Activated T-helper 1 cell treated with Interleukin-2 at 50 U/mL for 16 hours (primary cell): ENCODE results near the gene PRR15L.
"Not testable (repeated sequence)": the region's sequence is repeated elsewhere in the genome, so short reads cannot be mapped to it uniquely, and the experiment has no call there.

Source experiments
- DNase-seq: peaks from one replicate; pipeline ENCODE4 v3.0.0-alpha.2; 2020; ENCODE audit warnings: low read depth

The PRR15L gene

DNA sequence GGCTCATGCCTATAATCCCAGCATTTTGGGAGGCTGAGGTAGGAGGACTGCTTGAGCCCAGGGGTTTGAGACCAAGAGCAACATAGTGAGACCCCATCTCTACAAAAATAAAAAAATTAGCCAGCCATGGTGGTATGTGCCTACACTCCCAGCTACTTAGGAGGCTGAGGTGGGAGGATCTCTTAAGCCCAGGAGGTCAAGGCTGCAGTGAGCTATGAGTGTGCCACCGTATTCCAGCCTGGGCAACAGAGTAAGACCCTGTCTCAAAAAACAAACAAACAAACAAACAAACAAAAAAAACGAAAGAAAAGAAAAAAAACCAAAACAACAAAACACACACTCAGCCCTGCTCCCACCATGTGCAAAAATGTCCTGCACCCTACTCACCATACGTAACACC is 22.2 kb downstream of the PRR15L start:
- DNase-seq, result not testable (repeated sequence)

DNA sequence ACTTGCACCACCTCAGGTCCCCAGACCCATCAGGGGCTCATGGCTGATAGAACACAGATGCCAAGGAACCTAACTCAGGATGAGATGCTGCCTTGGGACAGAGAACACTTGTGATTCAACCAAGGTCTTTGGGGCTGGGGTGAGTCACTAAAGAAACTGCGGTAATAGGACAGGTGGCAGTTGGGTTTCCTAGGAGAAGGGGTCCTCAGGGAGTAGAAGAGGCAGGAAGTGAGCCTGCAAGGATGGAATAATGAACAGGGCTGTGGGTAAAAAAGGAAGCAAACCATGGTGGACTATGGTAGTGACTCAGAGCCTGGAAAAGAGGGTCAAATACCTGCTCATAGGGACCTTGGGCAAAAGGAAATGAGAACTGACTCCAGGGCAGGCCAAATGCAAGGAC is 22.8 kb downstream of the PRR15L start:
- no peak for DNase-seq

DNA sequence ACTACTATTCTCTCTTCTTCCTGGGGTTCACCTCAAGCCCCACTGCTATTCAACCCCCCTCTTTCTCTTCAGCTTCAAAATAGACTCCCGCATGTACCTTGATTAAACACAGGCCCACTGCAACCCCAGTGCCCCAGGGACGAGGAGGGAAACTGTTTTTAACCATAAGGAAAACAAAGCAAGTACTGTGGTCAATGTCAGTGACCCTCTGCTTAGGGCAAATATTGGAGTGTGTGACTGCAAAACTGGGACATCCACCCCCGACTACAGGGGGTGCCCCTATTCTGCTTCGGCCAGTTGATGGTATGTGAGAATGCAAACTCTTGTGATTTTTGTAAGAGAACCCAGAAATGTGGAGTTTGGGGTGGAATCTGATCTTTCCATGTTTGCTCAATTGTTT is 25.8 kb downstream of the PRR15L start:
- no peak for DNase-seq

DNA sequence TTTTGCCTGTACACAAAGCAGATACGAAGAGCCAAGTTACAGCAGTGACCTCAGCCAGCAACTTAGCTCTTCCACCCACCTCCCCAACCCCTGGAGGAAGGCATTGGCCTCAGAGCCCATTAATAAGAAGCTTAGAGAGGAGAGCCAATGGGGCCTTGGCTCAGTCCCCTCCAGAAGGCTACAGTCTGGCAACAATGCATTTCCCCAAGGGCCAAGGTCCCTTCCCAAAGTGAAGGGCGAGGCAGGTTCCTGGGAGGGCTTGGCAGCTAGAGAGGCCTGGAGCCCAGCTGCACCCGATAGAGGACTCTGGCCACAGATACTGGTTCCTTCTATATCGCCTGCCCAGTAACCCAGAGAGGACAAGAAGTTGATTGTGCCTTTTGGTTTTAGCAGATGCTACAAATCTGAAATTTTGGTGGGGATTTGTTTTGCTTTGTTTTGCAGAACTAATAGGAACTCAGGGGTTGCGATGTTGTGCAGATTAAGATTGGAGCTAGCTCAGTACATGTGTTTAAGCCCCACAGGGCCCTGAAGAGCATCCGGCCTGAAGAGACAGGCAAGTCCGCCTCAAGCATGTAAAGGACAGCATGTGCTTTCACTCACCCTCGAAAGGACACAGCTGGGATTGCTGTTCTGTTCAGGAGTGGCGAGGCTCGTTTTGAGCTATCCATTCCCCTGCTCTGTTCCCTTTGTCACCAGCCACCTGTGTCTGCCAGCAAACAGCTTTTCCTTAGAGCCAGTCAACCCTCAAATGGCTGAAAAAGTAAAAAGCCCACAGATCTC is 28.3 kb downstream of the PRR15L start:
- DNase-seq, result no peak

DNA sequence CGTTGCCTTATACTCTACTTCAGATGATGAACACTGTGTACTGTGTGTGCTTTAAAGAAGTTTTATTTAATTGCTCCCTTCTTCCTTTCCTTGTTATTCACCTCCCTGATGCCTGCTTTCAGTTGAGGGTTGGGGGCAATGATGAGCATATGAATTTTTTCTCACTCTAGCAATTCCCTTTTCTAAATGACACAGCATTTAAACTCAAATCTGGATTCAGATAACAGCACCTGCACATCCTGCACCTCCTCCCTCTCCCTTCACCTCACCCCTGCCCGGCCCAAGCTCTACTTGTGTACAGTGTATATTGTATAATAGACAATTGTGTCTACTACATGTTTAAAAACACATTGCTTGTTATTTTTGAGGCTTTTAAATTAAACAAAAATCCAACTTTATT is 29.3 kb downstream of the PRR15L start:
- no peak for DNase-seq

DNA sequence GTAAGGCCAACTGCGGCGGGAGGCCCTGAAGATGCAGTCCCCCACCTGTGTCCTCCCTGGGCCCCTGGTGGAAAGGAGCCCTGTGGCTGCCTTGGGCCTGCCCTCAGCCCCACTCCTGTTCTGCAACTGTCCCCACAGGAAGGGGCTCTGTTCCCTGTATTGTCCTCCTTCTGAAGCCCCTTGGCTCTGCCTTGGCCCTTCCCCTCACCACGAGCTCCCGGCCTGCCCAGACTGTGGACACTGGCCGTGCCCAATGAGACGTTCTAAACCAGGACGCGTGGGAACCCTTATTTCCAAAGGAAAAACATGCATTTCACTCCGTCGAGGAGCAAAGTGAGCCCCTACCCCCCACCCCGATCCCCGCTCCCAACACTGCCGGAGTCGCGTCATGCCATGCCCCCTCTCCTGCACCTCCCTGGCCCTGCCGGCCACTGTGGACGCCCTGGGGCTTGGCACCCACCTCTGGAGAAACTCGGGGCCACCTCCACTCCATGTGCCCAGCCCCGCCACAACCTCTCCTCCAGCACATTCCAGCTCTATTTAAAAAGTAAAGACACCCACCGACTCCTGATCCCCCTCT is 29.8 kb downstream of the PRR15L start:
- no peak for DNase-seq

DNA sequence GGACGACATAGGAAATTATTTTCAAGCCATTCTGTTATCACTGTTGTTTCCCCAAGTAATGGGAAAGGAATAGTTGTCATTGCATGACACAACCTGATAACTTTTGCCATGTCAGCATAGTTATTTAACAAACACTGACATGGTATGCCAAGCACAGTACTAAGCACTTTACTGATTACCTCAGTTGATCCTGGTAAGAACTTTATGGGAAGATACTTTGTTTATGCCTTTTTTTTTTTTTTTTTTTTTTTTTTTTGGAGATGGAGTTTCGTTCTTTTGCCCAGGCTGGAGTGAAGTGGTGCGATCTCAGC is 32.0 kb downstream of the PRR15L start:
- no peak for DNase-seq

DNA sequence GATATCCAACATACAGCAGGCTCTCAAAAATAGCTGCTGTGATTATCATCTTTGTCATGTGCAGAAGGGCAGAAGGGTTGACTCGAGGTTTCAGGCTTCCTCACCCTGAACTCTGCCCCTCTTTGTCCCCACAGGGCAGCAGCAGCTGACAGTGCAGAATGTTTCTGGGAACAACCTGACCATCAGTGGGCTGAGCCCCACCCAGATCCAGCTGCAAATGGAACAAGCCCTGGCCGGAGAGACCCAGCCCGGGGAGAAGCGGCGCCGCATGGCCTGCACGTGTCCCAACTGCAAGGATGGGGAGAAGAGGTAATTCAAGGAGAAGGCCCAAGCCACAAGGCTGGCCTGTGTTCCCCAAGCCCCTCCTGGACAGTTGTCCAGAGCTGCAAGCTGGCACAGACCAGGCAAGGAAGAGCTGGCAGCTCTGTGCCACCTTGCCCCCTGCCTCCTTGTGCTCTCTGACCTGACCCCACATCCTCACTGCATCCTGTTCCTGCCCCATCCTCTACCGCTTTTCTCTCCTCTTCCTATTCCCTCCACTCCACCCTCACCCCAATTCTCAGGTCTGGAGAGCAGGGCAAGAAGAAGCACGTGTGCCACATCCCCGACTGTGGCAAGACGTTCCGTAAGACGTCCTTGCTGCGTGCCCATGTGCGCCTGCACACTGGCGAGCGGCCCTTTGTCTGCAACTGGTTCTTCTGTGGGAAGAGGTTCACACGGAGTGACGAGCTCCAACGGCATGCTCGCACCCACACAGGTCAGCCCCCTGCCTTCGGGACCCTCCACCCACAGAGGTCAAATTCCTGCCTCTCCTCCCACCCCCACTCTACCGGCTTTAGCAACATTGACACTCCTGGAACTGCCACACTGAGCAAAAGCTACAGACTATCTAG is 32.7 kb downstream of the PRR15L start:
- no peak for DNase-seq

DNA sequence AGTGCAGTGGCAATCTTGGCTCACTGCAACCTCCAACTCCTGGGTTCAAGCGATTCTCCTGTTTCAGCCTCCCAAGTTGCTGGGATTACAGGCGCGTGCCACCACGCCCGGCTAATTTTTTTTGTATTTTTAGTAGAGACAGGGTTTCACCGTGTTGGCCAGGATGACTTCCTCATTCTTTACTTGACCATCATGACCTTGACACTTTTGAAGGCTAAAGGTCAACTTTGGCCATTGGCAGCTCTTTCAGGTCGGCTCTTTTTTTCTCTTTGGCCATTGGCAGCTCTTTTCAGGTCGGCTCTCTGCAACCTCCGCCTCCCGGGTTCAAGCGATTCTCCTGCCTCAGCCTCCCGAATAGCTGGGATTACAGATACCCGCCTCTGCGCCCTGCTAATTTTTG is 37.8 kb downstream of the PRR15L start:
- DNase-seq, result not testable (repeated sequence)

DNA sequence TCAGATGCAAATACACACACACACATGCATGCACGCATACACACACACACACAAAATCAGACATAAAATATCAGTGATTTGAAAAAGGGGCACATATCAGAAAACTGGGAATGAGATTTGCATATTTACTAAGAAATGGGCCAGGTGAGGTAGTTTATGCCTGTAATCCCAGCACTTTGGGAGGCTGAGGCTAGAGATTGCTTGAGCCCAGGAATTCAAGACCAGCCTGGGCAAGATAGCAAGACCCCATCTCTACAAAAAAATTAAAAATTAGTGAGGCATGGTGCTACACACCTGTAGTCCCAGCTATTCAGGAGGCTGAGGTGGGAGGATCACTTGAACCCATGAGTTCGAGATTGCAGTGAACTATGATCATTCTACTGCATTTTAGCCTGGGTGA is 38.7 kb downstream of the PRR15L start:
- DNase-seq, result no peak

DNA sequence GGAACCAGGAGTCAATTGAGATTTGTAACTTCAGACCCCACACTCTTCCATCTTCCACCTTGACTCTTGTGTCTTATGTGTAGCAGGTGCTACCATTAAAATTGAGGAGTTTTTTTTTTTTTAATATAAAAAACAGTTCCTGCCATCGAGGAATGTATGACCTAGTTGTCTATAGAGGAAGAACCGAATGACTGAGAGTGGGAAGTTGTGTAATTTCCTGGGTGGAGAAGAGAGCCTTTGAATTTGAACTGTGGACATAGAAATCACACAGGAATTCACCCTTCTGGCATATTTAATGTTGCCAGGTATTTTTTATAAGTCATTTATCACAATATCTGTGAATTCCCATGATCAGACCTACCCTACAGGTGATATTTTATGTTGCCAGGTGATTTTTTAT is 39.7 kb downstream of the PRR15L start:
- DNase-seq, result no peak

DNA sequence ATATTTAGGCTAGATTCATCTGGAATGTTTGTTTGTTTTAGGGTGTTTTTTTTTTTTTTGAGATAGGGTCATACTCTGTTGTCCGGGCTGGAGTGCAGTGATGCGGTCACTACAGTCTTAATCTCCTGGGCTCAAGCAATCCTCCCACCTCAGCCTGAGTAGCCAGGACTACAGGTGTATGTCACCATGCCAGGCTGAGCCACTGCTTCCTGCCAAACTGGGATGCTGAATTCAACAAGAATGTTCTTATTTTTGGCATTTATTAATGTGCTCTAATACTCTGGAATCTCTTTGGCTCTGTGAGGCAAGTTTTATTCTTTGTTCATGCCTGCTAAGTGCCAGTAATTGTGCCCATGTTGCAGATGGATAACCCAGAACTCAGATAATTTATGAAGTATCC is 40.1 kb downstream of the PRR15L start:
- DNase-seq, result no peak

DNA sequence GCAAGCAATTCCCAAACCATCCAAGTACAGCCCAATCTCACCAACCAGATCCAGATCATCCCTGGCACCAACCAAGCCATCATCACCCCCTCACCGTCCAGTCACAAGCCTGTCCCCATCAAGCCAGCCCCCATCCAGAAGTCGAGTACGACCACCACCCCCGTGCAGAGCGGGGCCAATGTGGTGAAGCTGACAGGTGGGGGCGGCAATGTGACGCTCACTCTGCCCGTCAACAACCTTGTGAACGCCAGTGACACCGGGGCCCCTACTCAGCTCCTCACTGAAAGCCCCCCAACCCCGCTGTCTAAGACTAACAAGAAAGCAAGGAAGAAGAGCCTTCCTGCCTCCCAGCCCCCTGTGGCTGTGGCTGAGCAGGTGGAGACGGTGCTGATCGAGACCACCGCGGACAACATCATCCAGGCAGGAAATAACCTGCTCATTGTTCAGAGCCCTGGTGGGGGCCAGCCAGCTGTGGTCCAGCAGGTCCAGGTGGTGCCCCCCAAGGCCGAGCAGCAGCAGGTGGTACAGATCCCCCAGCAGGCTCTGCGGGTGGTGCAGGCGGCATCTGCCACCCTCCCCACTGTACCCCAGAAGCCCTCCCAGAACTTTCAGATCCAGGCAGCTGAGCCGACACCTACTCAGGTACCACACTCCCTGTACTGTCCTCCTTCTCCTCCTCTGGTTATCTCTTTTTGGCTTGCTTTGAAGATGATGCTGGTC is 41.0 kb downstream of the PRR15L start:
- no peak for DNase-seq

DNA sequence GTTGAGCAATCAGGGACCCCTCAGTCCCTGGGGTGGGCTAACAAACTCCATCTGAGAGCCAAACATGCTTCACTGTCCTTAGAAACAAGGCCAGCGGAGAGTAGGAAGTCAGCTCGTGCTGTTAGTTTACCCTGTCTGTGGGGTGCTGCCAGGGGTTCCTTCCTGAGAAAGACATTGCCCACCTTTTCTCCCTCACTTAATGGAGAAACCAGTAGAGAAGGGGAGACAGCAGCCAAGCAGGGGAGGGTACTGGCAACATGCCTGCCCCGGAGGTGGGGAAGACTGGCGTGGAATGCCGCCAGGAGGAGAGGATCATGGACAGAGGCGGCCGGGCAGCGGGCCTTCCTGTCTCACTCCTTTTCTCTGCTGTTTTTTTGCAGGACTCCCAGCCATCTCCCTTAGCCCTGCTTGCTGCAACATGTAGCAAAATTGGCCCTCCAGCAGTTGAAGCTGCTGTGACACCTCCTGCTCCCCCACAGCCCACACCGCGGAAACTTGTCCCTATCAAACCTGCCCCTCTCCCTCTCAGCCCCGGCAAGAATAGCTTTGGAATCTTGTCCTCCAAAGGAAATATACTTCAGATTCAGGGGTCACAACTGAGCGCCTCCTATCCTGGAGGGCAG is 41.8 kb downstream of the PRR15L start:
- DNase-seq, result no peak

DNA sequence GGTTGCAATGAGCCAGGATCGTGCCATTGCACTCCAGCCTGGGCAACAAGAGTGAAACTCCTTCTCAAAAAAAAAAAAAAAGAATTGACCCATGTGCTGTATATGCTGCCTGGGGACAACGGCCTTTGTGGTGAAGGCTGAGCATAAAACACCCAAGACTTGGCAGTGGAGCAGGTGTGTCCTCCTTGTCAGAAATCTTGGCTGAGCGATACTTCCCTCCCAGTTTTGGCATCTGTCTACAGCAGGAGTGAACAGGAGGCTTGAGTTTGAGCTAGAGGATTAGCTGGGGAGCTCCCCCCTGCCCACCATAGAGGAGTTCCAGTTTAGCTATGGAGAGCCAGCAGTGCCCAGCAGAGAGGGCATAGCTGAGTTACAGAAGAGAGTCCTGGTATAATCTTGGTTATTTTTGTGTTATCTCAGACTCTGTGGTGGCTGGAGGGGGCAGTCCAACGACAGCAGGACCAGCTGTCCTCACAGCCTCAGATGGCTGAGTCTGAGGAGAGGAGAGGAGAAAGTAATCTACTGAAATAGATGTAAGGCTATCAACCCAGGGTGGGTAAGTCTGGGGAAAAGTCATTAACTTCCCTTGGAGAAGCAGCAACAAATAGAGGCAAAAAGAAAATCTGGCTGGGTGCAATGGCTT is 43.3 kb downstream of the PRR15L start:
- DNase-seq, result no peak

DNA sequence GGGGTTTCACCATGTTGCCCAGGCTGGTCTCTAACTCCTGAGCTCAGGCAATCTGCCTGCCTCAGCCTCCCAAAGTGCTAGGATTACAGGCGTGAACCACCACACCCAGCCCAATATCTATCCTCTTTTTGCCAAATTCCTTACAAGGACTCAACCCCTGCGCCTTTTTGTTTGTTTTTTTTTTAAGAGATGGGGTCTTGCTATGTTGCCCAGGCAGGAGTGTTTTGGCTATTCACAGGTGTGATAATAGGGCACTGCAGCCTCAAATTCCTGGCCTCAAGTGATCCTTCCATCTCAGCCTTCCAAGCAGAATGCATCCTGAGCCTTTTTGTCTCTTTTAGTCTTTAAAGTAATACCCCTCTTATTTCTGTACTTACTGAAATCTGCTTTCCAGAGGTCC is 44.6 kb downstream of the PRR15L start:
- DNase-seq, result no peak

DNA sequence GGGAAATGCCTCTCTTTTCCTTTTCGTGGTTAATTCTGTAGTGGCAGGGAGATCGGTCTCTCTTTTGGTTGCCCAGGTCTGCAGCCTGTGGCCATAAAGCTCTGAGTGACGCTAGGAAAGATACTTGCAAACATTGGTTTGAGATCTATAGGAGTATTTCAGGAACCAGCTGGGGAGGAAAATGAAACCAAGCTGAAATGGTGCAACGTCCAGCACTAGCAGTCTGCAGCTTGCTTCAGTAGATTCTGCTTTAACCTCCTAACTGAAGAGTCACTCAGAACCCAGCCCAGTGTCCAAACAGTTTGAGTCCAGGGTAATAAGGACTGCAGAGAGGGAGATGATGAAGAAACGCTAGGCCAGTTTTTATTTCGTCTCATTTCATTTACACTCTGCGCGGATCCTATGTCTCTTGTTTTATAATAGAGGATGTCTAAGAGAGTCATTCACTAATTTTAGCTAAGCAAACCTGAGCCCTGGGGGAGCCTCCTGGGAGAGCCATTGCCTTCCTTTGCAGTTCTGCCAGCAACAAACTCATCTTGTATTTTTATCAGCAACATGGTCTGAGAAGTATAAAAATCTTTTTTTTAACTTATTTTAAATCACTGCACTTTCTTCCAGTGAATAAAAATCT is 49.6 kb downstream of the PRR15L start:
- no peak for DNase-seq

DNA sequence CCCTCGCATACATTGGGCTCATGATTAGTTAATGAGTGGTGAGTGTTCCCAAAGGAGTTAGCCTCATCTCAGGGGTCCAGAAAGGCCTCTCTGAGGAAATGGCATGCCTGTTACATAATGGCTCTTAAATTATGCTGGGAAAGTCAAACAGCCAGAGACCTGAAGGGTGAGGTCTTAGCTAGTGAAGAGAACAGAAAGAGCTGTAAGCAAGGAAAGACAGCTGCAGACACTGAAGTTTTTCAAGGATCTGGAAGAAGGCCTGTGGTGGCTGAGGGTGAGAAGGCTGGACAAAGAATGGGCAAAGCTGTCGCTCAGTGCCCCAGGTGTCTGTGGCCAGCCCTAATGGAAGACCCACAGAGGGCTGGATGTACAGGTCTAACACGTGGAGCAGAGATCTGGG is 51.2 kb downstream of the PRR15L start:
- DNase-seq, result no peak

DNA sequence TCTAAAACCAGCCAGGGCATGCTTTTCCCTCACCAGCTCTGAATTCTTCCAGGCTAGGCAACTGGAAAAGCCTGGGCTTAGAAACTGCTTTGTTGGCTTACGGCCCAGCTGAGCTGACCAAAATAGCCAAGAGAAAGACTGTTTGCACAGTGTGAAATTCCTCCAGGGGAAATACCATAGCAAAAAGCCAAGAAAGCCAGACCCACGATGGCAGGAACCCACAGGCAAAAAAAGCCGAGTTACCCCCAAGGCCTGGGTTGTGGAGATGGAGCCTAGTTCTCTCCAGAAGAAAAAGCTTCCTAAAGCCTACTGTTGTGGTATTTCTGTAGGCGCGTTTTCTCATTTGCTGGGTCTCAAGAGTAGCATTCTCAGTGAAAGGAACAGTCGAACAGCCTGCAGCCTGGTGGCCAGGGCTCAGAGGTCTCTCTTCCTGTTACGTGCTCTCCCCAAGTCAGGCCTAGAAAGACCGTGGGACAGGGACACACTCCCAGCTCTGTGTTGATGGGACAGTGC is 52.4 kb downstream of the PRR15L start:
- no peak for DNase-seq

DNA sequence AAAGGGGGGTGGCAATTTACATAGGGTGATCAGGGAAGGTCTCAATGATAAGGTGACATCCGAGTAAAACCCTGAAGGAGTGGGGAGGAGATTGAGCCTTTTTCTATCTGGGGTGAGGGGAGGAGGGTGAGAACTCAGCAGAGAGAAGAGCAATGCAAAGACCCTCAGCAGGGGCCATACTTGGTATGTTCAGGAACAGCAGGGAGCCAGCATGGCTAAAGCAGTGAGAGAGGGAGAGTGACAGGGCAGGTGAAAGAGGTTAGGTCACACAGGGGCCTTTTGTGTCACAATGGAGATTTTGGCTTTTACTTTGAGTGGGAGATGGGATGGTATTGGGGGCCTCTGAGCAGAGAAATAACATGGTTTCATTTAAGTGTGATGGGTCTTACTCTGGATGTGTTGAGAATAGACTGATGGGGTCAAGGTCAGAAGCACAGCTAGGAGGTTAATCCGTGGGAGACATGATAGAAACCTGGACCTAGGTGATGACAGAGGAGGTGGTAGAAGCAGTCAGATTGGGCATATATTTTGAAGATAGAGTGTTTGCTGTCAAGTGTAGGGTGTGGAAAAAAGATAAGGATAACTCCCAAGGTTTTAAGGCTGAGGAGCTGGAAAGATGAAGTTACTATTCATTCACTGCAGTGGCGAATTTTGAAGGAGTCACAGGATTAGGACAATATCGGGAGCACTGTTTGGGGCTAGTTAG is 55.5 kb downstream of the PRR15L start:
- no peak for DNase-seq
